Fibroblast of lung (primary cell): ENCODE measurements around the gene APOO. TPM values are rescaled to one million over a fixed set of nuclear protein-coding genes. Genes with fewer than 3 reads are reported as not detected.

ENCODE experiments used
- DNase-seq, 2 donors: peaks; one replicate each; pipeline versions ENCODE4 v3.0.0 to v3.0.0-alpha.2; 2010; ENCODE audit warnings: low read depth in 2 of 2
- H2AFZ ChIP-seq: 2 replicates; pipeline ENCODE4 v1.5.1; 2012; ENCODE audit warnings: low read length, control low read depth, inconsistent platforms
- H3K27ac ChIP-seq: 2 replicates; pipeline ENCODE4 v1.5.1; 2011; ENCODE audit warnings: low read length, control low read depth; ENCODE audit not compliant: insufficient read depth
- H3K27me3 ChIP-seq: 2 replicates; pipeline ENCODE4 v1.5.1; 2011; ENCODE audit warnings: mild to moderate bottlenecking, low read length; ENCODE audit not compliant: control insufficient read depth, insufficient read depth
- H3K36me3 ChIP-seq: 2 replicates; pipeline ENCODE4 v1.5.1; 2011; ENCODE audit warnings: low read length; ENCODE audit not compliant: control insufficient read depth, insufficient read depth
- H3K4me1 ChIP-seq: 2 replicates; pipeline ENCODE4 v1.5.1; 2011; ENCODE audit warnings: low read length; ENCODE audit not compliant: control insufficient read depth, insufficient read depth; ENCODE audit errors: extremely low read depth
- H3K4me2 ChIP-seq: 2 replicates; pipeline ENCODE4 v1.5.1; 2011; ENCODE audit warnings: low read length, control low read depth; ENCODE audit not compliant: insufficient read depth; ENCODE audit errors: extremely low read depth
- H3K4me3 ChIP-seq, 4 experiments: fragments of 200-600 bp in 1 of 4; sonication (generic) in 1 of 4; replicated peaks in 1 of 4; 2 replicates each; pipeline ENCODE4 v1.5.1; 2011 to 2016; ENCODE audit warnings: low read length in 4 of 4, low read depth in 3 of 4, mild to moderate bottlenecking in 3 of 4, control low read depth in 2 of 4, inconsistent platforms in 1 of 4, mixed read lengths in 1 of 4; ENCODE audit not compliant: insufficient read depth in 1 of 4; ENCODE audit errors: control extremely low read depth in 1 of 4
- H3K79me2 ChIP-seq: 2 replicates; pipeline ENCODE4 v1.5.1; 2012; ENCODE audit warnings: mild to moderate bottlenecking, low read length, inconsistent platforms; ENCODE audit not compliant: control insufficient read depth, insufficient read depth
- H3K9ac ChIP-seq: 2 replicates; pipeline ENCODE4 v1.5.1; 2011; ENCODE audit warnings: mild to moderate bottlenecking, low read length, control low read depth; ENCODE audit not compliant: insufficient read depth
- H3K9me3 ChIP-seq: 2 replicates; pipeline ENCODE4 v1.5.1; 2012; ENCODE audit warnings: low read depth, low read length; ENCODE audit not compliant: control insufficient read depth, insufficient read depth
- H4K20me1 ChIP-seq: 2 replicates; pipeline ENCODE4 v1.5.1; 2011; ENCODE audit warnings: low read length; ENCODE audit not compliant: control insufficient read depth, insufficient read depth; ENCODE audit errors: extremely low read depth
- EZH2 ChIP-seq: IDR thresholded peaks from 2 replicates; pipeline ENCODE4 v1.5.1; 2012; ENCODE audit warnings: low read length, control low read depth, mild to moderate bottlenecking; ENCODE audit errors: missing control alignments
- polyA plus RNA-seq, 2 donors: library from polyadenylated mRNA; depleted of rRNA in 1 of 2; stranded (reverse) in 1 of 2; unstranded in 1 of 2; fragments of >200 nt; gene quantifications; 2 replicates each; pipeline ENCODE4 v1.2.1, GENCODE V29; 2011 to 2012; ENCODE audit warnings: missing spikeins in 1 of 2
- total RNA-seq: library from RNA; depleted of rRNA; stranded (reverse); fragments of >200 nt; gene quantifications from 2 replicates; pipeline ENCODE4 v1.2.1, GENCODE V29; 2014
- TF ChIP-seq, protein P1 (sequence below), 2 donors: IDR thresholded peaks in 1 of 2; conservative IDR thresholded peaks in 1 of 2; 1 replicate in 1 of 2; 2 replicates in 1 of 2; pipeline ENCODE4 v1.5.1; 2011 to 2012; ENCODE audit warnings: low read length in 2 of 2, control low read depth in 1 of 2, inconsistent platforms in 1 of 2, low read depth in 1 of 2, mild to moderate bottlenecking in 1 of 2

APOO gene
- total and polyA plus RNA-seq, 2 donors (not counting 1 experiment from before 2014, with no cell fraction given) = 8.1 to 17.0 TPM

GRCh38 chrX:23803931-23804381 lies 103.8 kb downstream of the APOO start:
- no peaks in the 10 kb centered on the region for H3K27me3 ChIP-seq
- H3K9ac ChIP-seq = no peak overlapping the region
- no peak overlapping the region for H3K27ac ChIP-seq
- H4K20me1 ChIP-seq = no peaks in the 10 kb centered on the region
- no peak overlapping the region for H2AFZ ChIP-seq
- DNase-seq = peak; percentile 76 to 81
- no peak overlapping the region for H3K4me3 ChIP-seq
- H3K36me3 ChIP-seq = no peaks in the 10 kb centered on the region
- TF ChIP-seq, protein P1, sequence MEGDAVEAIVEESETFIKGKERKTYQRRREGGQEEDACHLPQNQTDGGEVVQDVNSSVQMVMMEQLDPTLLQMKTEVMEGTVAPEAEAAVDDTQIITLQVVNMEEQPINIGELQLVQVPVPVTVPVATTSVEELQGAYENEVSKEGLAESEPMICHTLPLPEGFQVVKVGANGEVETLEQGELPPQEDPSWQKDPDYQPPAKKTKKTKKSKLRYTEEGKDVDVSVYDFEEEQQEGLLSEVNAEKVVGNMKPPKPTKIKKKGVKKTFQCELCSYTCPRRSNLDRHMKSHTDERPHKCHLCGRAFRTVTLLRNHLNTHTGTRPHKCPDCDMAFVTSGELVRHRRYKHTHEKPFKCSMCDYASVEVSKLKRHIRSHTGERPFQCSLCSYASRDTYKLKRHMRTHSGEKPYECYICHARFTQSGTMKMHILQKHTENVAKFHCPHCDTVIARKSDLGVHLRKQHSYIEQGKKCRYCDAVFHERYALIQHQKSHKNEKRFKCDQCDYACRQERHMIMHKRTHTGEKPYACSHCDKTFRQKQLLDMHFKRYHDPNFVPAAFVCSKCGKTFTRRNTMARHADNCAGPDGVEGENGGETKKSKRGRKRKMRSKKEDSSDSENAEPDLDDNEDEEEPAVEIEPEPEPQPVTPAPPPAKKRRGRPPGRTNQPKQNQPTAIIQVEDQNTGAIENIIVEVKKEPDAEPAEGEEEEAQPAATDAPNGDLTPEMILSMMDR (conservative IDR thresholded peaks at IDR 0.05 in 1 of 2, IDR thresholded peaks at IDR 0.05 in 1 of 2; ENCODE audit: low read depth in 1 of 2, low read length in 2 of 2) = no peak
- no peak for TF ChIP-seq EZH2
- no peaks in the 10 kb centered on the region for H3K9me3 ChIP-seq
- H3K79me2 ChIP-seq = no peaks in the 10 kb centered on the region
- no peaks in the 10 kb centered on the region for H3K4me1 ChIP-seq
- H3K4me2 ChIP-seq = no peak overlapping the region

DNA sequence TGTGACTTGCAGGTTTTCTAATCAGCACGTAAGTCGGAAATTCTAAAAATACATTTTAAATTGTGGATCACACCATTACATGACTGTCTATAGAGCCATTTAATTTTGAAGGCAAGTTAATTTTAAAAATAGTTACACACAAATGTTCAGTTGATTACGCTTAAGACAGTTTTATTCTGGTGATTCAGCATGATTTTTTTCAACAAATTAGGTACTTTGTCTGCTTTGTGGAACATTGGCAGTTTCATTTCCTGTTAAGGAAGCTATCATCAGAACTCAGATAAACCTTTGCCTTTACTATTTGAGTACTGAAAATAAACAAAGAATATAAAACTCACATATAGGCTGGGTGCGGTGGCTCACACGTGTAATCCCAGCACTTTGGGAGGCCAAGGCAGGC lies 105.3 kb downstream of the APOO start:
- no peak overlapping the region for H3K9ac ChIP-seq
- H3K4me1 ChIP-seq = no peaks in the 10 kb centered on the region
- no peak overlapping the region for H3K4me2 ChIP-seq
- no peaks in the 10 kb centered on the region for H3K27me3 ChIP-seq
- H3K79me2 ChIP-seq = no peaks in the 10 kb centered on the region
- H3K9me3 ChIP-seq = no peaks in the 10 kb centered on the region
- H2AFZ ChIP-seq = no peak overlapping the region
- H3K36me3 ChIP-seq = no peaks in the 10 kb centered on the region
- H4K20me1 ChIP-seq = no peaks in the 10 kb centered on the region
- H3K27ac ChIP-seq = no peak overlapping the region
- TF ChIP-seq, protein P1 (conservative IDR thresholded peaks at IDR 0.05 in 1 of 2, IDR thresholded peaks at IDR 0.05 in 1 of 2; ENCODE audit: low read depth in 1 of 2, low read length in 2 of 2) = no peak
- no peak for TF ChIP-seq EZH2
- H3K4me3 ChIP-seq = no peak overlapping the region
- DNase-seq = peak in 1 of 2 donors; percentile 23

- Histone ChIP-seq H3K4me3 (no peak overlapping the region), H3K9ac (no peak overlapping the region), H3K27ac (no peak overlapping the region), H3K27me3 (no peaks in the 10 kb centered on the region), H3K36me3 (no peaks in the 10 kb centered on the region), H3K79me2 (no peaks in the 10 kb centered on the region), H2AFZ (no peak overlapping the region), H3K9me3 (no peaks in the 10 kb centered on the region), H4K20me1 (no peaks in the 10 kb centered on the region), H3K4me1 (no peaks in the 10 kb centered on the region), H3K4me2 (no peak overlapping the region)
- DNase-seq = peak; percentile 43 to 74
- TF ChIP-seq, protein P1 (conservative IDR thresholded peaks at IDR 0.05 in 1 of 2, IDR thresholded peaks at IDR 0.05 in 1 of 2; ENCODE audit: low read depth in 1 of 2, low read length in 2 of 2) = no peak
- no peak for TF ChIP-seq EZH2
Observed at GRCh38 chrX:23799469-23800065, 108.2 kb downstream of the APOO start.
